GM08714 (cell line): ENCODE measurements around the gene SYDE1.

Experiments used
- H3K4me3 ChIP-seq: fragments of 200-500 bp; sonication (Bioruptor generic); 2 replicates; pipeline ENCODE4 v1.5.1; 2014; ENCODE audit warnings: mild to moderate bottlenecking, low read length, inconsistent platforms
- ZNF274 ChIP-seq: IDR thresholded peaks from 2 replicates; pipeline ENCODE4 v1.6.1; 2012; ENCODE audit warnings: mild to moderate bottlenecking, low read depth, low read length

SYDE1 gene

GRCh38 chr19:15115080-15115479 is 7.9 kb downstream of the SYDE1 start:
- TF ChIP-seq ZNF274 = no peak
- no peak overlapping the region for H3K4me3 ChIP-seq

- no peak for TF ChIP-seq ZNF274
- no peak overlapping the region for H3K4me3 ChIP-seq
Observed at GRCh38 chr19:15115762-15116615, 8.8 kb downstream of the SYDE1 start.

GRCh38 chr19:15116856-15117255 is 9.7 kb downstream of the SYDE1 start:
- no peak for TF ChIP-seq ZNF274
- no peak overlapping the region for H3K4me3 ChIP-seq

- H3K4me3 ChIP-seq = no peak overlapping the region
- TF ChIP-seq ZNF274 = no peak
Observed at GRCh38 chr19:15118248-15118647, 11.0 kb downstream of the SYDE1 start.

- H3K4me3 ChIP-seq = no peak overlapping the region
Observed at GRCh38 chr19:15118789-15119494, 11.7 kb downstream of the SYDE1 start.

GRCh38 chr19:15120135-15121026 is 13.2 kb downstream of the SYDE1 start:
- no peak for TF ChIP-seq ZNF274
- H3K4me3 ChIP-seq = no peak overlapping the region

More at GRCh38 chr19:15118789-15119494, 11.7 kb downstream of the SYDE1 start:
- TF ChIP-seq ZNF274 = no peak

GRCh38 chr19:15122331-15123030 is 15.3 kb downstream of the SYDE1 start:
- H3K4me3 ChIP-seq = no peak overlapping the region
- TF ChIP-seq ZNF274 = no peak

GRCh38 chr19:15123031-15123890 is 16.1 kb downstream of the SYDE1 start:
- no peak for TF ChIP-seq ZNF274
- no peak overlapping the region for H3K4me3 ChIP-seq

GRCh38 chr19:15123900-15124299 is 16.7 kb downstream of the SYDE1 start:
- peak overlapping the region; percentile 72; the same call in 1 of the 2 replicates for H3K4me3 ChIP-seq

GRCh38 chr19:15124572-15125231 is 17.5 kb downstream of the SYDE1 start:
- peak overlapping the region; percentile 72; the same call in 1 of the 2 replicates for H3K4me3 ChIP-seq
- no peak for TF ChIP-seq ZNF274

More at GRCh38 chr19:15123900-15124299, 16.7 kb downstream of the SYDE1 start:
- no peak for TF ChIP-seq ZNF274

- H3K4me3 ChIP-seq = peak overlapping the region; percentile 72
Observed at GRCh38 chr19:15125232-15126067, 18.2 kb downstream of the SYDE1 start.

More at GRCh38 chr19:15125232-15126067, 18.2 kb downstream of the SYDE1 start:
- TF ChIP-seq ZNF274 = no peak
